C4-2B (cell line): ENCODE measurements around the gene OR7G1.

Source experiments
- CTCF ChIP-seq: fragments of 450-650 bp; conservative IDR thresholded peaks from 2 replicates; pipeline ENCODE4 v1.5.1; 2017; ENCODE audit warnings: mild to moderate bottlenecking
- ZFX ChIP-seq: fragments of 450-650 bp; IDR thresholded peaks from 2 replicates; pipeline ENCODE4 v1.6.1; 2017

GRCh38 chr19:9086761-9087160 lies 28.8 kb downstream of the OR7G1 start, which contains the start of gene OR1M1:
- TF ChIP-seq CTCF: no peak
- TF ChIP-seq ZFX: no peak
